ENCODE results near the gene LARP4.

DNA sequence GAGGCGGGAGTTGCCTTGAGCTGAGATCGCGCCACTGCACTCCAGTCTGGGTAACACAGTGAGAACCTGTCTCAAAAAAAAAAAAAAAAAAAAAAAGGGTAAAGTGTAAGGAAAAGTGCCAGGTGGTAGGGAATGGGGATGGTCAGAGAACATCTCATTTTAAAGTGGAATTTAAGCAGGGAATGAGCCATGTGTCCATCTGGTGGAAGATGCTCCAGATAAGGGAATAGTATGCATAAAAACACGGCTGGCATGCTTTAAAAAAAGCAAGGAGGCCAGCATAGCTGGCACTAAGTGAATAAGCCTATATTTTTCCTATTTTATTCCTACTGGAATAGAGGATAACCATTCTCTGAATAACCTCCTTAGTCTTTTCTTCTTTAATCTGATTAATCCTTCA lies 38.0 kb upstream of the LARP4 start:
- TF ChIP-seq, protein P1, sequence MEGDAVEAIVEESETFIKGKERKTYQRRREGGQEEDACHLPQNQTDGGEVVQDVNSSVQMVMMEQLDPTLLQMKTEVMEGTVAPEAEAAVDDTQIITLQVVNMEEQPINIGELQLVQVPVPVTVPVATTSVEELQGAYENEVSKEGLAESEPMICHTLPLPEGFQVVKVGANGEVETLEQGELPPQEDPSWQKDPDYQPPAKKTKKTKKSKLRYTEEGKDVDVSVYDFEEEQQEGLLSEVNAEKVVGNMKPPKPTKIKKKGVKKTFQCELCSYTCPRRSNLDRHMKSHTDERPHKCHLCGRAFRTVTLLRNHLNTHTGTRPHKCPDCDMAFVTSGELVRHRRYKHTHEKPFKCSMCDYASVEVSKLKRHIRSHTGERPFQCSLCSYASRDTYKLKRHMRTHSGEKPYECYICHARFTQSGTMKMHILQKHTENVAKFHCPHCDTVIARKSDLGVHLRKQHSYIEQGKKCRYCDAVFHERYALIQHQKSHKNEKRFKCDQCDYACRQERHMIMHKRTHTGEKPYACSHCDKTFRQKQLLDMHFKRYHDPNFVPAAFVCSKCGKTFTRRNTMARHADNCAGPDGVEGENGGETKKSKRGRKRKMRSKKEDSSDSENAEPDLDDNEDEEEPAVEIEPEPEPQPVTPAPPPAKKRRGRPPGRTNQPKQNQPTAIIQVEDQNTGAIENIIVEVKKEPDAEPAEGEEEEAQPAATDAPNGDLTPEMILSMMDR (IDR thresholded peaks at IDR 0.05; ENCODE audit: low read depth, low read length, poor library complexity, severe bottlenecking), result no peak
- no peak for TF ChIP-seq EZH2phosphoT487 (IDR thresholded peaks at IDR 0.05; ENCODE audit: borderline replicate concordance, low read length)

Data from DOHH2 (cell line).